ENCODE results near the gene C6.

DNA sequence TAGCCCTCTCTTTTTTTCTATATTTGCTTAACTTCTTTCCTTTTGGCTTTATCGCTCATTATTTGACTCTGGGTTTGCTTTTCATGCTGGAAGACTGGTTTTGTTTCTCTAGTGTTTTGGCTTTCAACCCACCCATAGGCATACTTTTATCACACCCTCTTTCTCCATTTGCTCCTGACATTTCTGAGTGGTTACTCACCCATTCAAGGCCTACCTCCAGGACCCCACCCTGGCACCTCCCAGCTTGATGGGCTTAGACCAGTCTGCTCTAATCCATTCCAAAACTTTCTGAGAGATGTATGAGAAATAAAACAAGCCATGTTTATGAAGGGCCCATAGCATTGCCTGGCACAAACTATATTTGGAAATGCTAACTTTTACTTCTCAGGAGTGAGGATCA is 18.1 kb downstream of the C6 start:
- TF ChIP-seq, protein P1, sequence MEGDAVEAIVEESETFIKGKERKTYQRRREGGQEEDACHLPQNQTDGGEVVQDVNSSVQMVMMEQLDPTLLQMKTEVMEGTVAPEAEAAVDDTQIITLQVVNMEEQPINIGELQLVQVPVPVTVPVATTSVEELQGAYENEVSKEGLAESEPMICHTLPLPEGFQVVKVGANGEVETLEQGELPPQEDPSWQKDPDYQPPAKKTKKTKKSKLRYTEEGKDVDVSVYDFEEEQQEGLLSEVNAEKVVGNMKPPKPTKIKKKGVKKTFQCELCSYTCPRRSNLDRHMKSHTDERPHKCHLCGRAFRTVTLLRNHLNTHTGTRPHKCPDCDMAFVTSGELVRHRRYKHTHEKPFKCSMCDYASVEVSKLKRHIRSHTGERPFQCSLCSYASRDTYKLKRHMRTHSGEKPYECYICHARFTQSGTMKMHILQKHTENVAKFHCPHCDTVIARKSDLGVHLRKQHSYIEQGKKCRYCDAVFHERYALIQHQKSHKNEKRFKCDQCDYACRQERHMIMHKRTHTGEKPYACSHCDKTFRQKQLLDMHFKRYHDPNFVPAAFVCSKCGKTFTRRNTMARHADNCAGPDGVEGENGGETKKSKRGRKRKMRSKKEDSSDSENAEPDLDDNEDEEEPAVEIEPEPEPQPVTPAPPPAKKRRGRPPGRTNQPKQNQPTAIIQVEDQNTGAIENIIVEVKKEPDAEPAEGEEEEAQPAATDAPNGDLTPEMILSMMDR (IDR thresholded peaks at IDR 0.05) = no peak
- TF ChIP-seq EP300 (IDR thresholded peaks at IDR 0.05) = no peak
- TF ChIP-seq POLR2A (IDR thresholded peaks at IDR 0.05) = no peak
- no peak for TF ChIP-seq POLR2AphosphoS5 (IDR thresholded peaks at IDR 0.05)
